Mucosa of descending colon (tissue), 3 donors: ENCODE results near the gene CCDC74A. TPM values are rescaled to one million over a fixed set of nuclear protein-coding genes. Genes with fewer than 3 reads are reported as not detected.
"Not testable (repeated sequence)": the region's sequence is repeated elsewhere in the genome, so short reads cannot be mapped to it uniquely, and the experiment has no call there.

Experiments used
- ATAC-seq: fragments of 200-7000 bp; cut with Tn5 transposase; one replicate; pipeline ENCODE4 v1.9.1; 2020; ENCODE audit warnings: mild to moderate bottlenecking, moderate library complexity
- DNase-seq, 3 donors: peaks; one replicate each; pipeline ENCODE4 v3.0.0-alpha.2; 2020
- H3K36me3 ChIP-seq: fragments of 200-600 bp; one replicate; pipeline ENCODE4 v1.8.0; 2021; ENCODE audit warnings: low read depth, mild to moderate bottlenecking
- H3K4me1 ChIP-seq: fragments of 200-600 bp; one replicate; pipeline ENCODE4 v1.8.0; 2021; ENCODE audit warnings: low read depth, mild to moderate bottlenecking
- H3K4me3 ChIP-seq: fragments of 200-600 bp; one replicate; pipeline ENCODE4 v1.8.0; 2021; ENCODE audit warnings: mild to moderate bottlenecking
- H3K9me3 ChIP-seq: fragments of 200-600 bp; one replicate; pipeline ENCODE4 v1.8.0; 2021; ENCODE audit warnings: mild to moderate bottlenecking
- intact Hi-C, 2 donors: fragments of 100-400 bp; cut with DNase I in 1 of 2; cut with micrococcal nuclease in 1 of 2; formaldehyde crosslinking; loops; one replicate each; pipeline versions ENCODE4 v1.11.0 to v1.11.1; 2022; cut with DNase I, micrococcal nuclease
- long read RNA-seq, 2 donors: library from polyadenylated mRNA; unstranded; transcript quantifications; one replicate each; pipeline ENCODE4 v2.0.0, GENCODE V29; 2019 to 2021
- total RNA-seq, 3 donors: library from RNA; stranded (reverse); fragmentation: NEBNext Ultra II Directional in 2 of 3; extraction: Animal tissue kit (Norgen Biotek cat#: 25700) in 2 of 3; gene quantifications; one replicate each; pipeline versions ENCODE4 v1.2.1 to v1.2.4, GENCODE V29; 2021 to 2023
- donor health status: DM: no; HTN: no; CAD: no; lungs with moderate emphysema.
- donor health status: DM: no; HTN: no; CAD: no.
- donor health status: DM: no; HTN: yes; CAD: no.

The CCDC74A gene
- total RNA-seq = 1 to 10 TPM; 1.4 to 3.7 (median 2.2) TPM
- long read RNA-seq, donor 1, partial matches to known transcripts = 2 of 6 reads
- long read RNA-seq, donor 1, other reads (novel, unspliced or antisense) = 1 of 6 reads
- long read RNA-seq, donor 2, partial matches to known transcripts = 0 of 4 reads
- long read RNA-seq, donor 2, other reads (novel, unspliced or antisense) = 3 of 4 reads

DNA sequence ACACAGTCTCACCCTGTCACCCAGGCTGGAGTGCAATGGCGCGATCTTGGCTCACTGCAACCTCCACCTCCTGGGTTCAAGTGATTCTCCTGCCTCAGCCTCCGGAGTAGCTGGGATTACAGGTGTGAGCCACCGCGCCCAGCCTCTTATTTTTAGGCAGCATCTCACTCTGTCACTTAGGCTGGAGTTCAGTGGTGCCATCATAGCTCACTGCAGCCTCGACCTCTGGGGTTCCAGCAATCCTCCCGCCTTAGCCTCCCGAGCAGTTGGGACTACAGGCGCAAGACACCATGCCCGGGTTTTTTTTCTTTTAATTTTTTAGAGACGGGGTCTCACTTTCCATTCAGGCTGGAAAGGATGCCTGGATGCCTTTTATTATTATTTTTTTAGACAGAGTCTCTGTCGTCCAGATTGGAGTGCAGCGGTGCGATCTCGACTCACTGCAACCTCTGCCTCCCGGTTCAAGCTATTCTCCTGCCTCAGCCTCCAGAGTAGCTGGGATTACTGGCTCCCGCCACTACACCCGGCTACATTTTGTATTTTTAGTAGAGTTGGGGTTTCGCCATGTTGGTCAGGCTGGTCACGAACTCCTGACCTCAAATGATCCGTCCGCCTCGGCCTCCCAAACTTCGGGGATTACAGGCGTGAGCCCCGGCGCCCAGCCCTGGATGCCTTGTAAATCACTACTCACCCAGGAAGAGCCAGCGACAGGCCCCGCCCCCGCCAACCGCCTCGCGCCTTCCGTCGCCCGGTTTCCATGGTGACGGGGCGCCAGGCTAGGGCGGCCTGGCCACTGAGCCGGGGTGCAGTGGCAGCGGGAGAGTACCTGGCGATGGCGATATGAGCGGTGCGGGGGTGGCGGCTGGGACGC lies at the start of gene CCDC74A:
Gene CCDC74A (plus strand): TSS at position 758 of the 871 bp plus-strand sequence. CDS start 83 bp downstream, at position 841.
- intact Hi-C loops, H3K9me3 ChIP-seq, H3K36me3 ChIP-seq, H3K4me3 ChIP-seq, H3K4me1 ChIP-seq: not testable (repeated sequence)
- peak; percentile 96 for ATAC-seq
- peak; percentile 86 to 88 (median 88) for DNase-seq

DNA sequence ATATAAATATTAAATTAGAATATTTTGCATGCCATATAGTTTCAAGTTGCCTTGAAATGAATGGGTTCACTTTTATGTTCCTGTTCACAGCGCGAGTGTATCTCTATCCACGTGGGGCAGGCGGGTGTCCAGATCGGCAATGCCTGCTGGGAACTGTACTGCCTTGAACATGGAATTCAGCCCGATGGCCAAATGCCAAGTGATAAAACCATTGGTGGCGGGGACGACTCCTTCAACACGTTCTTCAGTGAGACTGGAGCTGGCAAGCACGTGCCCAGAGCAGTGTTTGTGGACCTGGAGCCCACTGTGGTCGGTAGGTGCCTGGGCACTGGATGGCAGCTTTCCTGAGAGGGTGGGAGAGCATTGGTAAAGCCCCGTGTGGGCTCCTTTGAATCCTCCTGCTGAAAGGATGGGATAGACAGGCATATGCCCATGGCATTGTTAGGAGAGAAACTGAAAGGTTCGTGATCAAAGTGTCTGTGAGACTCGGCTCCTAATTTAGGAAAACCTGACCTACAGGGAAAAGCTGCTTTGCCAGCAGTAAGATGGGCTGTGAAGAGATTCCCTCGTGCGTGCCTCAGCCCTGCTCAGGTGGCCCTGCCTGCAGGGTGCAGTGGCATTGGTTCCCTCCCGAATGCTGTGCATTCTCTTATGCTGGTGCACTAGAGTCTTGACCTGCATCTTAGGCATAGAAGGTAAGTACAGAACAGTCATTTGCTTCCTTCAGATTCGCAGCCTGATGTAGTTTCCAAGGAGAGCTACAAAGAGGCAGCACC lies 49.4 kb upstream of the CCDC74A start:
- ATAC-seq, DNase-seq, H3K4me3 ChIP-seq, H3K4me1 ChIP-seq, H3K9me3 ChIP-seq, H3K36me3 ChIP-seq, intact Hi-C loops: not testable (repeated sequence)

DNA sequence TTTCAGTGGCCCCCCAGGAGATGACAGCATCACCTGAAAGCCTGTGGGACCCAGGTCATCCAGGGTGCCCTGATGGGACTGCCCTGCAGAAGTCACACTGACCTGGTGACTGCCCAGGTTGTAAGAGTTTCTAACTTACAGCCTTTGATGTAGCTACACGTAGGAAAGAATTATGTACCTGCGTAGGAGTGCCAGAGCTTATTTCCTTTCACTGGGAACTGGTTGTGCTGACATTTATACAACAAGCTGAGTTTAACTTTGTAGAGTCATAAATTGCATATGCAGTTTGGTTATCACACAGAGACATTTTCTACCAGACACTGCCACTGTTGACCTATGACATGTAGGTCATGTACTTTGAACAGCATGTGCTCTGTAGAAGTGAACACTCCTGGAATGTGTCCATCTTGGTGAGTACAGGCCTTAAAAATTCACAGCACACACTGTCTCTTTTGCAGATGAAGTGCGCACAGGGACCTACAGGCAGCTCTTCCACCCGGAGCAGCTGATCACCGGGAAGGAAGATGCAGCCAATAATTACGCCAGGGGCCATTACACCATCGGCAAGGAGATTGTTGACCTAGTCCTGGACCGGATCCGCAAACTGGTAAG lies 48.7 kb upstream of the CCDC74A start:
- H3K36me3 ChIP-seq, ATAC-seq, H3K9me3 ChIP-seq, intact Hi-C loops, H3K4me1 ChIP-seq, H3K4me3 ChIP-seq, DNase-seq: not testable (repeated sequence)

DNA sequence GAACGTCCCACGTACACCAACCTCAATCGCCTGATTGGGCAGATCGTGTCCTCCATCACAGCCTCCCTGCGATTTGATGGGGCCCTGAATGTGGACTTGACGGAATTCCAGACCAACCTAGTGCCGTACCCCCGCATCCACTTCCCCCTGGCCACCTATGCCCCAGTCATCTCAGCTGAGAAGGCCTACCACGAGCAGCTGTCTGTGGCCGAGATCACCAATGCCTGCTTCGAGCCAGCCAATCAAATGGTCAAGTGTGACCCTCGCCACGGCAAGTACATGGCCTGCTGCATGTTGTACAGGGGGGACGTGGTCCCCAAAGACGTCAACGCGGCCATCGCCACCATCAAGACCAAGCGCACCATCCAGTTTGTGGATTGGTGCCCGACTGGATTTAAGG lies 47.3 kb upstream of the CCDC74A start:
- H3K36me3 ChIP-seq, DNase-seq, H3K4me3 ChIP-seq, ATAC-seq, H3K9me3 ChIP-seq, intact Hi-C loops, H3K4me1 ChIP-seq: not testable (repeated sequence)

DNA sequence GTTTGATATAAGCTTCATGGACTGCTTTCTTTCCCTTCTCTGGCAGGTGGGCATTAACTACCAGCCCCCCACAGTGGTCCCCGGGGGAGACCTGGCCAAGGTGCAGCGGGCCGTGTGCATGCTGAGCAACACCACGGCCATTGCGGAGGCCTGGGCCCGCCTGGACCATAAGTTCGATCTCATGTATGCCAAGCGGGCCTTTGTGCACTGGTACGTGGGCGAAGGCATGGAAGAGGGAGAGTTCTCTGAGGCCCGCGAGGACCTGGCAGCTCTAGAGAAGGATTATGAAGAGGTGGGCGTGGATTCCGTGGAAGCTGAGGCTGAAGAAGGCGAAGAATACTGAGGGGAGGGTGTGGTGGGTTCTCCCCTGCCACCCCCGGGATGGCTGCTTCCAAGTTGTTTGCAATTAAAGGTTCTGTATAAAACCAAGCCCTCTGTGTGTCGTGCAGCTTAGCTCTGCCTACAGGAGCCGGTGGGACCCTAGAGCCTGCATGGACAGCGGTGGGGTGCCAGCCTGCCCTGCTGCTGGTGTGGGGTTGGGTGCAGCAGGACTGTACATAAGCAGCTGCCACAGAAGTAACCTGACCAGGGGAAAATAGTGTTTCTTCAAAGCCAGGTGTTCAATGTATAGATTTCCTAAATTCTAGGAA lies 45.1 kb upstream of the CCDC74A start:
- ATAC-seq, H3K4me3 ChIP-seq, H3K4me1 ChIP-seq, H3K36me3 ChIP-seq, intact Hi-C loops, DNase-seq, H3K9me3 ChIP-seq: not testable (repeated sequence)

DNA sequence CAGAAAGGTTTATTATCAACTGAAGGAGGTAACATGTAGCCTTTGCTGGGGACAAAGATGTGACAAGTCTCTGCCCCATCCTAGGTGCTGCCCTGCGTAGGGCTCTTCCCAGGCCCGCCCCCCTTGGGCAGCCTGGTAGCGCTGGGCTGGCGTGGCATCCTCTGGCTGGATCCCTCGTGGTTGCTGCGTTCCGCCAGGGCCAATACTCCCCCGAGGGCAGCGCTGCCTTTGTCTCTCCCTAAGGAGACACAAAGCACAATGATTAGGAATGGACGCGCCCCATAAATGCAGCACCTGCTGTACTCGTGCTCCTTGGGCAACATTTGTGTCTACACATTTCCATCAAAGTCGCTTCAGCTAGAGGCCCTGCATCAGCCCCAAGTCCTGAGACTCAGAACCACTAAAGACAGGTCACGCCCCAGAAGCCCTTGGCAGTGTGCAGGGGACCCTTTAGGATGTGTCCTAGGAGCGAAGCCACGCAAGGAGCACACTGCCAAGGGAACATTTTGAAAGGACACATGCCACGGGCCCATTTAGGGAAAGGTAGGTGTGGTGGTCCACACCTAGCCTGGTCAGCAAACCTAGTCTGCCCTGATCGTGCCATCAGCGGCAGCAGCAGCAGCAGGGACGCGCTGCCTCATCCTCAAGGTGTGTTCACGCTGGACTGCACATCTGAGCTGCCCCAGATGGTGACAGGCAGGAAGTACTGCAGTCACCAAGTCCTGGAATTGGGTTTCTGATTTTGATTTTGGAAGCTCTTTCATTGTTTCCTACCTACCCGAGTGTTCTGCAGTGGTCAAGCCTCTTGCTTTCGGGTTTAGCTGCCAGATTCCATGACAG lies 43.5 kb upstream of the CCDC74A start:
- H3K4me1 ChIP-seq, H3K36me3 ChIP-seq, H3K9me3 ChIP-seq, intact Hi-C loops, ATAC-seq, H3K4me3 ChIP-seq, DNase-seq: not testable (repeated sequence)

DNA sequence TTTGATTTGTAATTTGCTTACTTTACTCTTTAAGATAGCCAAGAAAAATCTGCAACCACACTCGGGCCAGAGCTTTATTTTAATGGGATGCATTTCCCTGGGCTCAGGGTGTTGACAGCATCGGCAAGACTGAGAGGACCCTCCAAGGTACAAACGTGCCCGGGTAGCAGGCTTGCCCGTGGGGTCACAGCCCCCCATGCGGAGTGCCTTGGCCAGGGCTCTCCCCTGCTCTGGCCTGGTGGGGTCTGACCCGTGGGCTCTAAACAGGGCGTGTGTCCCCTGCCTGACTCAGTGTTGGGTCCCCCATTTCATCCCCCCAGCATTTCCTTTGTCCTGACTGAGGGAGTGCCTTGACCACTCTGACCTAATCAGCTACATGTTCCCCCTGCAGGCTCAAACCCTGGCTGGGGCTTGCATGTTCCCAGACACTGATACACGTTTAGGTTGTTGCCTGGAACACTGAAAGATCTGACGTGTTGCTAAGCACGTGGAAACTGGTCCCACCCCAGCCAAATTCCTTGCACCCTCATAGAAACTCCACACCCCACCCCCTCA lies 42.7 kb upstream of the CCDC74A start:
- H3K36me3 ChIP-seq, H3K4me3 ChIP-seq, H3K4me1 ChIP-seq, H3K9me3 ChIP-seq, DNase-seq, intact Hi-C loops, ATAC-seq: not testable (repeated sequence)

DNA sequence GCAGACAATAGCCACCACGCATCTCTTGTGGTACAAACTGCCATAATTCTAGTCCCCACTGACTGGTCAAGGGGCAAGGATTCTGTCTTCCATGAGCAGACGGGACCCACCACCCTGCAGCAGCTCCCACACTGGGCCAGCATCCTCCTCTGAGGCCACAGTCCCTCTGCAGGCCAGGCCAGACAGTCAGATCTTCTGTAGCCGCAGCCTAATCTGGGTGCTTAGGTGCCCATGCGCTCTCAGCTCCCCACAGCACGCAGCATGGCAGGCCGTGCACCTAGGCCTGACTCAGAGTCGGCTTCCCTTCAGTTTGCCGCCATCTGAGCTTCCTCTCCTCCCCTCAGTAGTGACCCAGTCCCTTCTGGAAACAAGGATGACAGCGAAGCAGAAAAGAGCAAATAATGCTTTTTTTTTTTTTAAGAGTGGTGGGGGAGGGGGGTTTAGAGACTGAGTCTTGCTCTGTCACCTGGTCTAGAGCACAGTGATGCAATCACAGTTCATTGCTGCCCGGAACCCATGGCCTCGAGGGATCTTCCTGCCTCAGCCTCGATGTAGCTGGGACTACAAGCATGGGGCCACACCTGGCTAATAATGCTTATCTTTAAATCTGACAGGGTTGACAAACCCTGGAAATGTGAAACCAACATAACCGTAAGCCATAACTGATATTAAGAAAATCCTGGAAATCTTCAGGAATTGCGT lies 41.3 kb upstream of the CCDC74A start:
- H3K4me1 ChIP-seq, DNase-seq, H3K36me3 ChIP-seq, H3K9me3 ChIP-seq, ATAC-seq, H3K4me3 ChIP-seq, intact Hi-C loops: not testable (repeated sequence)
